GM18526 (cell line): ENCODE measurements around the gene ABCC11.

Experiments used
- POLR2A ChIP-seq: IDR thresholded peaks from 3 replicates; pipeline ENCODE4 v1.6.1; 2011; ENCODE audit not compliant: insufficient read length; ENCODE audit errors: extremely low read depth

Gene ABCC11

GRCh38 chr16:48247311-48247710, at the start of gene ABCC11:
TSS of gene ABCC11 (minus strand) at chr16:48247539. CDS start at chr16:48231921, 15,618 bp downstream.
- no peak for TF ChIP-seq POLR2A

GRCh38 chr16:48295488-48296281, 48.3 kb upstream of the ABCC11 start:
- TF ChIP-seq POLR2A, result no peak

- no peak for TF ChIP-seq POLR2A
Observed at GRCh38 chr16:48294724-48295123, 47.4 kb upstream of the ABCC11 start.

- no peak for TF ChIP-seq POLR2A
Observed at GRCh38 chr16:48292452-48292851, 45.1 kb upstream of the ABCC11 start.

- no peak for TF ChIP-seq POLR2A
Observed at GRCh38 chr16:48291754-48292153, 44.4 kb upstream of the ABCC11 start.

- no peak for TF ChIP-seq POLR2A
Observed at GRCh38 chr16:48291303-48291702, 44.0 kb upstream of the ABCC11 start.

- TF ChIP-seq POLR2A, result no peak
Observed at GRCh38 chr16:48287239-48287638, 39.9 kb upstream of the ABCC11 start.

- TF ChIP-seq POLR2A, result no peak
Observed at GRCh38 chr16:48284772-48285409, 37.6 kb upstream of the ABCC11 start.

- no peak for TF ChIP-seq POLR2A
Observed at GRCh38 chr16:48282636-48283263, 35.4 kb upstream of the ABCC11 start.

GRCh38 chr16:48280546-48280945, 33.2 kb upstream of the ABCC11 start:
- TF ChIP-seq POLR2A, result no peak

GRCh38 chr16:48279199-48279598, 31.9 kb upstream of the ABCC11 start:
- TF ChIP-seq POLR2A, result no peak

GRCh38 chr16:48277158-48277557, 29.8 kb upstream of the ABCC11 start:
- TF ChIP-seq POLR2A, result no peak

- TF ChIP-seq POLR2A, result no peak
Observed at GRCh38 chr16:48276102-48276501, 28.8 kb upstream of the ABCC11 start.

GRCh38 chr16:48274476-48274875, 27.1 kb upstream of the ABCC11 start:
- TF ChIP-seq POLR2A, result no peak

GRCh38 chr16:48272837-48273421, 25.6 kb upstream of the ABCC11 start:
- no peak for TF ChIP-seq POLR2A

GRCh38 chr16:48271728-48272127, 24.4 kb upstream of the ABCC11 start:
- no peak for TF ChIP-seq POLR2A
